CD4-positive, alpha-beta T cell treated with Interleukin-12 subunit alpha and Interleukin-12 subunit beta, for 1 hour (primary cell): ENCODE results near the gene NDRG3.

Experiments
- DNase-seq: peaks from one replicate; pipeline ENCODE4 v3.0.0-alpha.2; 2020

The NDRG3 gene

GRCh38 chr20:36745927-36746659 lies at the start of gene NDRG3:
Gene NDRG3, minus strand, starts transcription at chr20:36746090. Its CDS starts 24,355 bp downstream, at chr20:36721735.
- DNase-seq: peak; percentile 95

- DNase-seq: no peak
These were observed 48.2 kb upstream of the NDRG3 start for GRCh38 chr20:36794116-36794474.

GRCh38 chr20:36793294-36794115 lies 47.6 kb upstream of the NDRG3 start:
- no peak for DNase-seq

GRCh38 chr20:36792422-36792821 lies 46.5 kb upstream of the NDRG3 start:
- no peak for DNase-seq

GRCh38 chr20:36791862-36792261 lies 46.0 kb upstream of the NDRG3 start:
- no peak for DNase-seq

- no peak for DNase-seq
These were observed 40.8 kb upstream of the NDRG3 start for GRCh38 chr20:36786663-36787062.

GRCh38 chr20:36786246-36786645 lies 40.4 kb upstream of the NDRG3 start:
- no peak for DNase-seq

GRCh38 chr20:36785308-36785707 lies 39.4 kb upstream of the NDRG3 start:
- no peak for DNase-seq

- DNase-seq: no peak
These were observed 39.0 kb upstream of the NDRG3 start for GRCh38 chr20:36784900-36785299.

GRCh38 chr20:36784116-36784515 lies 38.2 kb upstream of the NDRG3 start:
- DNase-seq: no peak

- DNase-seq: no peak
These were observed 33.8 kb upstream of the NDRG3 start for GRCh38 chr20:36779656-36780025.

- DNase-seq: no peak
These were observed 33.2 kb upstream of the NDRG3 start for GRCh38 chr20:36778831-36779655.

GRCh38 chr20:36777576-36777975 lies 31.7 kb upstream of the NDRG3 start:
- no peak for DNase-seq

GRCh38 chr20:36777167-36777566 lies 31.3 kb upstream of the NDRG3 start:
- DNase-seq: no peak

- DNase-seq: no peak
These were observed 29.9 kb upstream of the NDRG3 start for GRCh38 chr20:36775826-36776225.

- DNase-seq: no peak
These were observed 29.3 kb upstream of the NDRG3 start for GRCh38 chr20:36775196-36775595.

- DNase-seq: peak; percentile 98
These were observed 27.9 kb upstream of the NDRG3 start, which contains the start of gene DSN1 for GRCh38 chr20:36773597-36774390. Gene DSN1, minus strand, starts transcription at chr20:36773763. Its CDS starts 2,305 bp downstream, at chr20:36771458.

GRCh38 chr20:36773107-36773596 lies 27.3 kb upstream of the NDRG3 start:
- peak; percentile 9 for DNase-seq

GRCh38 chr20:36770680-36771079 lies 24.8 kb upstream of the NDRG3 start:
- no peak for DNase-seq

- DNase-seq: no peak
These were observed 23.0 kb upstream of the NDRG3 start for GRCh38 chr20:36768768-36769430.

GRCh38 chr20:36761125-36761524 lies 15.2 kb upstream of the NDRG3 start:
- DNase-seq: no peak

GRCh38 chr20:36760647-36761046 lies 14.8 kb upstream of the NDRG3 start:
- DNase-seq: no peak
